Peyer's patch (tissue), 4 donors: ENCODE results near the gene ONECUT1.

Source experiments
- POLR2A ChIP-seq, 2 donors: fragments of 450-650 bp; IDR thresholded peaks; one replicate each; pipeline ENCODE4 v1.5.1; 2017; ENCODE audit warnings: antibody characterized with exemption in 2 of 2, mild to moderate bottlenecking in 2 of 2, moderate library complexity in 2 of 2
- TF ChIP-seq, protein P1 (sequence below), 6 experiments: fragments of 450-650 bp in 4 of 6; fragments of 200-600 bp in 2 of 6; sonication (generic) in 1 of 6; IDR thresholded peaks; one replicate each; pipeline ENCODE4 v1.5.1; 2017 to 2019; ENCODE audit warnings: antibody characterized with exemption in 6 of 6, mild to moderate bottlenecking in 3 of 6, moderate library complexity in 1 of 6

GRCh38 chr15:52794665-52795463, 4.7 kb upstream of the ONECUT1 start:
- TF ChIP-seq POLR2A (IDR thresholded peaks at IDR 0.05) = no peak
- TF ChIP-seq, protein P1, sequence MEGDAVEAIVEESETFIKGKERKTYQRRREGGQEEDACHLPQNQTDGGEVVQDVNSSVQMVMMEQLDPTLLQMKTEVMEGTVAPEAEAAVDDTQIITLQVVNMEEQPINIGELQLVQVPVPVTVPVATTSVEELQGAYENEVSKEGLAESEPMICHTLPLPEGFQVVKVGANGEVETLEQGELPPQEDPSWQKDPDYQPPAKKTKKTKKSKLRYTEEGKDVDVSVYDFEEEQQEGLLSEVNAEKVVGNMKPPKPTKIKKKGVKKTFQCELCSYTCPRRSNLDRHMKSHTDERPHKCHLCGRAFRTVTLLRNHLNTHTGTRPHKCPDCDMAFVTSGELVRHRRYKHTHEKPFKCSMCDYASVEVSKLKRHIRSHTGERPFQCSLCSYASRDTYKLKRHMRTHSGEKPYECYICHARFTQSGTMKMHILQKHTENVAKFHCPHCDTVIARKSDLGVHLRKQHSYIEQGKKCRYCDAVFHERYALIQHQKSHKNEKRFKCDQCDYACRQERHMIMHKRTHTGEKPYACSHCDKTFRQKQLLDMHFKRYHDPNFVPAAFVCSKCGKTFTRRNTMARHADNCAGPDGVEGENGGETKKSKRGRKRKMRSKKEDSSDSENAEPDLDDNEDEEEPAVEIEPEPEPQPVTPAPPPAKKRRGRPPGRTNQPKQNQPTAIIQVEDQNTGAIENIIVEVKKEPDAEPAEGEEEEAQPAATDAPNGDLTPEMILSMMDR (IDR thresholded peaks at IDR 0.05) = no peak
